Right atrium auricular region (tissue), 2 donors: ENCODE measurements around the gene COPB1. TPM values are rescaled to one million over a fixed set of nuclear protein-coding genes. Genes with fewer than 3 reads are reported as not detected.

ENCODE experiments used
- DNase-seq: peaks from one replicate; pipeline ENCODE4 v3.0.0-alpha.2; 2019; ENCODE audit warnings: low spot score
- H3K27ac ChIP-seq, 2 donors: fragments of 200-600 bp; sonication (generic); 1 replicate in 1 of 2; 2 replicates in 1 of 2; pipeline ENCODE4 v1.5.1; 2016 to 2019
- H3K27me3 ChIP-seq, 2 donors: fragments of 200-600 bp; sonication (generic); one replicate each; pipeline versions ENCODE4 v1.5.1 to v1.6.0; 2017 to 2019
- H3K36me3 ChIP-seq: fragments of 200-600 bp; sonication (generic); one replicate; pipeline ENCODE4 v1.5.1; 2016
- H3K4me1 ChIP-seq, 2 donors: fragments of 200-600 bp; sonication (generic); one replicate each; pipeline versions ENCODE4 v1.5.1 to v1.6.0; 2017 to 2019
- H3K4me3 ChIP-seq, 2 donors: fragments of 200-600 bp; sonication (generic); 1 replicate in 1 of 2; 2 replicates in 1 of 2; pipeline ENCODE4 v1.5.1; 2017 to 2019; ENCODE audit warnings: mild to moderate bottlenecking in 1 of 2, moderate library complexity in 1 of 2
- H3K9me3 ChIP-seq, 2 donors: fragments of 200-600 bp; sonication (generic); one replicate each; pipeline ENCODE4 v1.5.1; 2019
- total RNA-seq, 2 donors: library from RNA; depleted of rRNA; stranded (reverse); fragments of >200 nt; gene quantifications; one replicate each; pipeline ENCODE4 v1.1.0, GENCODE V29; 2016
- TF ChIP-seq, protein P1 (sequence below), 2 donors: fragments of 200-600 bp; sonication (generic); IDR thresholded peaks; one replicate each; pipeline ENCODE4 v1.5.1; 2019; ENCODE audit warnings: antibody characterized with exemption in 2 of 2

Gene COPB1
- total RNA-seq, 2 donors from 2014 or later, result 61.0 to 61.3 TPM

DNA sequence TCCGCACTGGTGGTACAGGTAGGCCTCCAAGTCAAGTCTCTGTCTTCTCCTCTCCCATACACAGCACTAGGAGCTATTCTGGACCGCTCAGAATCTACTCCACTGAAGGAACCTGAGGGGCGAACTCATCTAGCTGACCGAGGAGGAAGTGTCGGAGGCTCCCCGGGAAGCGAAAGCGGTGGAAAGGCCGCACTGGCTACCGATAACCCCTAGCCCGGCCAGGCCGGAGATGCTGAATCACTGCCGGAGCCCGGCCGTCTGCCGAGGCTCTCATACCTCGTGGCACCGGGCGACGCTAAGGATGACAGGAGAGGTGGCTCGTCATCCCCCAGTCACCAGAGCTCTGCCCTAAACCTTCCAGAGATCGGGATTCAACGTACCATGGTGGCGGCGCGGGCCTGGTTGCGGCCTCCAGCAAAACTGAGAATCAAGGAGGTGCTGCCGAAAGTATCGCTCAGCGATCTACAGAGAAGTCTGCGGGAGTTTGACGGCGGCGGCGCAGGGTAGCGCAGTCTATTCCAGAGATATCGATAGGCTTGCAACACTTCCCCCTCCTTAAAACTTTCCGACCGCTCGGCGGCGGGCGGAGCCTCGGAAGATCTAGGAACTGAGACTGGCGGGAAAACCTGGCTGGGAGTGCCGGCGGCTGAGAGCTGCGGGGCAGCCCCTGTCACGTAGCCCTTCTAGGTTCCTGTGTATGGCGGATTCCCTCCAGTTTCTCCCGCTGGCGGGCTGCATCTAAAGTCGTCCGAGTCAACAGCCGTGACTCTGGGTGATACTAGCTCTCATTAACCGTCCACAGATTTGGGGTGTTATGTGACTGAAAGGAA lies 20.5 kb upstream of the COPB1 start, which contains the start of gene PSMA1:
PSMA1 (minus strand) TSS at position 470 of the 830 bp plus-strand sequence; CDS start at position 383, 87 bp downstream.
- no peaks in the 10 kb centered on the region for H3K27me3 ChIP-seq
- H3K36me3 ChIP-seq, result peaks cover 30% of the 10 kb centered on the region
- H3K9me3 ChIP-seq, result no peaks in the 10 kb centered on the region
- H3K4me3 ChIP-seq, result peak within 1 kb of the TSS; percentile 67 to 89
- DNase-seq, result peak; percentile 96
- TF ChIP-seq, protein P1, sequence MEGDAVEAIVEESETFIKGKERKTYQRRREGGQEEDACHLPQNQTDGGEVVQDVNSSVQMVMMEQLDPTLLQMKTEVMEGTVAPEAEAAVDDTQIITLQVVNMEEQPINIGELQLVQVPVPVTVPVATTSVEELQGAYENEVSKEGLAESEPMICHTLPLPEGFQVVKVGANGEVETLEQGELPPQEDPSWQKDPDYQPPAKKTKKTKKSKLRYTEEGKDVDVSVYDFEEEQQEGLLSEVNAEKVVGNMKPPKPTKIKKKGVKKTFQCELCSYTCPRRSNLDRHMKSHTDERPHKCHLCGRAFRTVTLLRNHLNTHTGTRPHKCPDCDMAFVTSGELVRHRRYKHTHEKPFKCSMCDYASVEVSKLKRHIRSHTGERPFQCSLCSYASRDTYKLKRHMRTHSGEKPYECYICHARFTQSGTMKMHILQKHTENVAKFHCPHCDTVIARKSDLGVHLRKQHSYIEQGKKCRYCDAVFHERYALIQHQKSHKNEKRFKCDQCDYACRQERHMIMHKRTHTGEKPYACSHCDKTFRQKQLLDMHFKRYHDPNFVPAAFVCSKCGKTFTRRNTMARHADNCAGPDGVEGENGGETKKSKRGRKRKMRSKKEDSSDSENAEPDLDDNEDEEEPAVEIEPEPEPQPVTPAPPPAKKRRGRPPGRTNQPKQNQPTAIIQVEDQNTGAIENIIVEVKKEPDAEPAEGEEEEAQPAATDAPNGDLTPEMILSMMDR (IDR thresholded peaks at IDR 0.05), result peak; percentile 38 to 62
- peak within 1 kb of the TSS; percentile 91 for H3K27ac ChIP-seq
- H3K4me1 ChIP-seq, result peaks cover 0 to 21% of the 10 kb centered on the region in 2 donors

DNA sequence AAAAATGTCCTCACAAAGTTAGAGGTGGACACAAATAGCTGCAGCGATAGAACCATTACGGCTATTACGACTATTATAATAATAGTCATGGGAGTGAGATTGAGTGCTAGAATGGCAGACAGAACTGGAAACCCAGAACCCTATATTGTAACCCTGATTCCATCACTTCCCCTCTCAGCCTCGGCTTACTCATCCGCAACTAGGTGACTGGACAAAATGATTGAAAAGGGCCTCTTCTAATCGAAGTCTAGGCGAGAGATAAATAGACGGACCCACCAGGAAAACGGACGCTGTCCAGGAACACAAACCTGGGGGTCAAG lies 19.9 kb upstream of the COPB1 start:
- DNase-seq, result no peak
- Histone ChIP-seq H3K9me3 (no peaks in the 10 kb centered on the region), H3K4me1 (peaks cover 0 to 21% of the 10 kb centered on the region in 2 donors), H3K27me3 (no peaks in the 10 kb centered on the region), H3K36me3 (peaks cover 35% of the 10 kb centered on the region), H3K4me3 (peak overlapping the region; percentile 67 to 89), H3K27ac (peak overlapping the region; percentile 91)
- TF ChIP-seq, protein P1 (IDR thresholded peaks at IDR 0.05), result no peak

DNA sequence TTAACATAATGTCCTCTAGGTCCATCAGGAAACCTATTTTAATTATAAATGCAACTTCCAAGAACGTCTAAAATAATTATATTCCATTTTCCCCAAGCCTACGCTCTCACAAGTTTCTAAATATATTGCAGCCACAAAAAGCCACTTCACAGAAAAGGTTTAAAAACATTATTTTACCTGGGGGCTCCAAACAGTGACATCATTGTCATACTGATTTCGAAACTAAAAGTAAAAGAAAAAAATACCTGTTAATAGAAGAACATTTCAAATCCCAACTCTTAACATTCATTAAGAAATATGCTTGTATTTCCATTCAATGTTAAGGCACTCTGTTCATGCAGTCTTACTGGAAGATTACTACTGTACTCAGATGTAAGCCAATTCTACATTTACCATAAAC lies 19.2 kb upstream of the COPB1 start:
- Histone ChIP-seq H3K27me3 (no peaks in the 10 kb centered on the region), H3K36me3 (peaks cover 43% of the 10 kb centered on the region), H3K4me3 (peak overlapping the region; percentile 67 to 89), H3K4me1 (peaks cover 0 to 21% of the 10 kb centered on the region in 2 donors), H3K27ac (peak overlapping the region; percentile 91), H3K9me3 (no peaks in the 10 kb centered on the region)
- TF ChIP-seq, protein P1 (IDR thresholded peaks at IDR 0.05), result no peak
- no peak for DNase-seq

DNA sequence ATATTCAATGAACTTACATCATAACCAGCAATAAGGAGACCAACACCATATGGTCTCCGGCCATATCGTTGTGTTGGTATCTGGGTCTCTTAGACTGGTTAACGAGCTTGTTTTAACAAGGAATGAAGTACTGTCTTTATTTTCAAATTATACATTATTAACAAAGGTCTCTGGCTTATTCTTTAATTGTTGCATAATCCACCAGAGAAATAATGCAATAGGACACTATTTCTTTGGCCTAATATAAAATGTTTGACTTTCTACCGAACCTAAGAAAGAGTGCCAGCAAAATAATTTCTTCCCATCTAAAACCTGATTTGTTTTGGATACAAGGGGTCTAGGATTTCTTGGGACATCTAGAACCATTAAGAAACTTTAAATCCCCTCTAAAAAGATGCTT lies 14.2 kb upstream of the COPB1 start:
- no peak for DNase-seq
- Histone ChIP-seq H3K4me1 (peaks cover 0 to 12% of the 10 kb centered on the region in 2 donors), H3K9me3 (no peaks in the 10 kb centered on the region), H3K27me3 (no peaks in the 10 kb centered on the region), H3K36me3 (peaks cover 91% of the 10 kb centered on the region), H3K27ac (no peak overlapping the region), H3K4me3 (no peak overlapping the region)
- TF ChIP-seq, protein P1 (IDR thresholded peaks at IDR 0.05), result no peak

DNA sequence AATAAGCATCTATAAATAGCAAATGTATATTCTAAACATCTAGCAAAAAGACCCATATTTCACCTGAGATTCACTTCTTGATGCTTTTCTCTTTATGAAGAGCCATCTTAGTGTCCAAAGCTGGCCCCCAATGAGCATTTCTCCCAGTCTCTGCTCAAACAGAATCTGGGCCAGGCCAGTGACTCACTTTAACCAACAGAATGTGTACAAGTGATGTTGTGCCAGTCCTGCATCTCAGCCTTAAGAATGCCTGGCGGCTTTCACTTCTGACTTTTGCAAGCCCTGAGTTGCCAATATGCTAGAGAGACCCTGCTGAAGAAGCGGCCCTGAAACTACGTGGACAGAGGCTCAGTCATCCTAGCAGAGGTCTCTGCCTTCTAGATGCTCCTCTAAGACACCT lies 6.9 kb upstream of the COPB1 start:
- H3K4me3 ChIP-seq, result no peak overlapping the region
- H3K27me3 ChIP-seq, result no peaks in the 10 kb centered on the region
- no peaks in the 10 kb centered on the region for H3K4me1 ChIP-seq
- TF ChIP-seq, protein P1 (IDR thresholded peaks at IDR 0.05), result no peak
- peaks cover 75% of the 10 kb centered on the region for H3K36me3 ChIP-seq
- no peaks in the 10 kb centered on the region for H3K9me3 ChIP-seq
- H3K27ac ChIP-seq, result no peak overlapping the region
- no peak for DNase-seq
